T-helper 2 cell treated with Interferon-gamma antibody and Interleukin-4, amounts not matched to agents 100 ng/mL and 5 ng/mL, for 36 hours (primary cell): ENCODE measurements around the gene CELA2B. TPM values are rescaled to one million over a fixed set of nuclear protein-coding genes. Genes with fewer than 3 reads are reported as not detected.
"Not testable (repeated sequence)": the region's sequence is repeated elsewhere in the genome, so short reads cannot be mapped to it uniquely, and the experiment has no call there.

Source experiments
- intact Hi-C: fragments of 100-400 bp; cut with micrococcal nuclease; formaldehyde crosslinking; loops from one replicate; pipeline ENCODE4 v1.15.1; 2023
- total RNA-seq: library from RNA; stranded (reverse); gene quantifications from 2 replicates; pipeline ENCODE4 v1.2.3, GENCODE V29; 2022

The CELA2B gene
- not detected in 2 replicates for total RNA-seq

- intact Hi-C loops, result no loop called here
These were observed at the start of gene CELA2B for GRCh38 chr1:15475752-15476314. TSS of gene CELA2B (plus strand) at chr1:15476104. CDS start at chr1:15476126, 22 bp downstream.

- intact Hi-C loops, result no loop called here
These were observed 49.2 kb upstream of the CELA2B start for GRCh38 chr1:15426492-15427279.

- intact Hi-C loops, result no loop called here
These were observed 48.6 kb upstream of the CELA2B start for GRCh38 chr1:15427280-15427666.

GRCh38 chr1:15428252-15428651, 47.7 kb upstream of the CELA2B start:
- intact Hi-C loops, result not testable (repeated sequence)

GRCh38 chr1:15428815-15429435, 47.0 kb upstream of the CELA2B start:
- intact Hi-C loops, result no loop called here

- intact Hi-C loops, result no loop called here
These were observed 46.2 kb upstream of the CELA2B start for GRCh38 chr1:15429701-15430149.

- intact Hi-C loops, result loop anchor here (1.0 kb wide), 1 partner anchor 108 kb away; no protein-coding TSS in a partner anchor
These were observed 44.9 kb upstream of the CELA2B start for GRCh38 chr1:15430787-15431570.

- intact Hi-C loops, result loop anchor here (1.0 kb wide), 1 partner anchor 108 kb away; no protein-coding TSS in a partner anchor
These were observed 44.3 kb upstream of the CELA2B start for GRCh38 chr1:15431571-15431948.

GRCh38 chr1:15432324-15432723, 43.6 kb upstream of the CELA2B start:
- intact Hi-C loops, result no loop called here

GRCh38 chr1:15433471-15433870, 42.4 kb upstream of the CELA2B start:
- intact Hi-C loops, result no loop called here

GRCh38 chr1:15434739-15435138, 41.2 kb upstream of the CELA2B start:
- intact Hi-C loops, result not testable (repeated sequence)

- intact Hi-C loops, result no loop called here
These were observed 40.4 kb upstream of the CELA2B start for GRCh38 chr1:15435239-15436077.

GRCh38 chr1:15436881-15437442, 38.9 kb upstream of the CELA2B start:
- intact Hi-C loops, result no loop called here

GRCh38 chr1:15439325-15439724, 36.6 kb upstream of the CELA2B start:
- intact Hi-C loops, result no loop called here

- intact Hi-C loops, result no loop called here
These were observed 35.5 kb upstream of the CELA2B start for GRCh38 chr1:15440357-15440756.

- intact Hi-C loops, result no loop called here
These were observed 34.7 kb upstream of the CELA2B start for GRCh38 chr1:15441247-15441646.

GRCh38 chr1:15442119-15442518, 33.8 kb upstream of the CELA2B start:
- intact Hi-C loops, result no loop called here

GRCh38 chr1:15442759-15443158, 33.1 kb upstream of the CELA2B start:
- intact Hi-C loops, result no loop called here

GRCh38 chr1:15443281-15443680, 32.6 kb upstream of the CELA2B start:
- intact Hi-C loops, result no loop called here
